ENCODE data around the gene PSMD9. TPM values are rescaled to one million over a fixed set of nuclear protein-coding genes. Genes with fewer than 3 reads are reported as not detected.
"Not testable (repeated sequence)": the region's sequence is repeated elsewhere in the genome, so short reads cannot be mapped to it uniquely, and the experiment has no call there.

The PSMD9 gene
- total RNA-seq, 1 donor from 2014 or later = 40.1 TPM

GRCh38 chr12:121873216-121873569 is 15.4 kb upstream of the PSMD9 start:
- no peak for DNase-seq (ENCODE audit: low read depth in 2 of 2)

GRCh38 chr12:121874071-121874470 is 14.5 kb upstream of the PSMD9 start:
- DNase-seq (ENCODE audit: low read depth in 2 of 2) = no peak

GRCh38 chr12:121875582-121875981 is 13.0 kb upstream of the PSMD9 start:
- no peak for DNase-seq (ENCODE audit: low read depth in 2 of 2)

- DNase-seq (ENCODE audit: low read depth in 2 of 2) = not testable (repeated sequence)
Observed at GRCh38 chr12:121876080-121876447, 12.5 kb upstream of the PSMD9 start.

GRCh38 chr12:121883315-121883660 is 5.3 kb upstream of the PSMD9 start:
- DNase-seq (ENCODE audit: low read depth in 2 of 2) = no peak

- peak in 1 of 2 donors; percentile 37 for DNase-seq (ENCODE audit: low read depth in 2 of 2)
Observed at GRCh38 chr12:121885129-121885528, 3.5 kb upstream of the PSMD9 start.

- DNase-seq (ENCODE audit: low read depth in 2 of 2) = no peak
Observed at GRCh38 chr12:121888083-121888477, 510 bp upstream of the PSMD9 start.

- no peak for DNase-seq (ENCODE audit: low read depth in 2 of 2)
Observed at GRCh38 chr12:121889274-121889624, 659 bp downstream of the PSMD9 start.

GRCh38 chr12:121889661-121890060 is 1.1 kb downstream of the PSMD9 start:
- DNase-seq (ENCODE audit: low read depth in 2 of 2) = not testable (repeated sequence)

GRCh38 chr12:121892673-121893561 is 4.3 kb downstream of the PSMD9 start:
- DNase-seq (ENCODE audit: low read depth in 2 of 2) = no peak

GRCh38 chr12:121893961-121894460 is 5.4 kb downstream of the PSMD9 start:
- DNase-seq (ENCODE audit: low read depth in 2 of 2) = peak; percentile 69 to 77

GRCh38 chr12:121894633-121895032 is 6.0 kb downstream of the PSMD9 start:
- peak; percentile 60 to 73 for DNase-seq (ENCODE audit: low read depth in 2 of 2)

GRCh38 chr12:121898287-121898686 is 9.7 kb downstream of the PSMD9 start:
- DNase-seq (ENCODE audit: low read depth in 2 of 2) = no peak

- no peak for DNase-seq (ENCODE audit: low read depth in 2 of 2)
Observed at GRCh38 chr12:121899590-121899989, 11.0 kb downstream of the PSMD9 start.

- DNase-seq (ENCODE audit: low read depth in 2 of 2) = no peak
Observed at GRCh38 chr12:121903202-121903601, 14.6 kb downstream of the PSMD9 start.

- no peak for DNase-seq (ENCODE audit: low read depth in 2 of 2)
Observed at GRCh38 chr12:121905746-121906145, 17.2 kb downstream of the PSMD9 start.

GRCh38 chr12:121908702-121909101 is 20.1 kb downstream of the PSMD9 start:
- DNase-seq (ENCODE audit: low read depth in 2 of 2) = no peak

GRCh38 chr12:121911824-121912585 is 23.4 kb downstream of the PSMD9 start:
- no peak for DNase-seq (ENCODE audit: low read depth in 2 of 2)

- DNase-seq (ENCODE audit: low read depth in 2 of 2) = no peak
Observed at GRCh38 chr12:121915841-121916321, 27.3 kb downstream of the PSMD9 start.

GRCh38 chr12:121916719-121917118 is 28.1 kb downstream of the PSMD9 start:
- DNase-seq (ENCODE audit: low read depth in 2 of 2) = peak; percentile 52 to 60

GRCh38 chr12:121917950-121918678 is 29.5 kb downstream of the PSMD9 start, which contains the start of gene CFAP251:
Gene CFAP251, plus strand, starts transcription at chr12:121918592. Its CDS starts 2,714 bp downstream, at chr12:121921306.
- DNase-seq (ENCODE audit: low read depth in 2 of 2) = peak; percentile 95 to 98

- DNase-seq (ENCODE audit: low read depth in 2 of 2) = no peak
Observed at GRCh38 chr12:121918679-121919038, 30.1 kb downstream of the PSMD9 start.
